ENCODE data around the gene ARHGAP15. TPM values are rescaled to one million over a fixed set of nuclear protein-coding genes. Genes with fewer than 3 reads are reported as not detected.

ARHGAP15 gene
- total and polyA plus RNA-seq, 7 experiments from 2014 or later: 164 to 311 (median 201) TPM

GRCh38 chr2:143718745-143719144 lies 589.5 kb downstream of the ARHGAP15 start:
- Histone ChIP-seq H3K36me3 (ENCODE audit: control insufficient read depth in 2 of 3, insufficient read depth in 3 of 3, low read length in 3 of 3) (peaks cover 0 to 4% (median 0%) of the 10 kb centered on the region in 3 experiments), H3K27ac (ENCODE audit: low read depth, low read length) (no peak overlapping the region), H3K4me1 (ENCODE audit: control insufficient read depth in 2 of 2, insufficient read depth in 2 of 2, low read length in 2 of 2) (no peaks in the 10 kb centered on the region), H3K4me3 (ENCODE audit: low read length) (no peak overlapping the region), H3K27me3 (ENCODE audit: control insufficient read depth in 2 of 2, insufficient read depth in 2 of 2, low read length in 2 of 2) (no peaks in the 10 kb centered on the region), H3K9me3 (ENCODE audit: control insufficient read depth in 2 of 3, low read length in 3 of 3) (no peaks in the 10 kb centered on the region)
- Mint-ChIP-seq H3K9me3 (peaks cover 0 to 4% (median 0%) of the 10 kb centered on the region in 11 donors), H3K4me3 (no peak overlapping the region), H3K27ac (peak overlapping the region in 5 of 9 donors; percentile 2 to 73 (median 26)), H3K36me3 (peaks cover 20 to 74% (median 46%) of the 10 kb centered on the region in 5 donors), H3K27me3 (no peaks in the 10 kb centered on the region), H3K4me1 (peaks cover 18 to 54% (median 41%) of the 10 kb centered on the region in 7 donors)
- ChIA-PET CTCF (no interaction called here), POLR2A (interaction anchor here (0.5 kb wide), 1 partner anchor 308 kb away, joined by 4 read pairs; no protein-coding TSS in a partner anchor)
- ATAC-seq: no peak
- intact Hi-C loops (cut with micrococcal nuclease): no loop called here
- DNase-seq: no peak

GRCh38 chr2:143719406-143719805 lies 590.2 kb downstream of the ARHGAP15 start:
- ATAC-seq (no peak), DNase-seq (no peak)
- ChIA-PET CTCF (no interaction called here), POLR2A (no interaction called here)
- Histone ChIP-seq H3K27me3 (ENCODE audit: control insufficient read depth in 2 of 2, insufficient read depth in 2 of 2, low read length in 2 of 2) (no peaks in the 10 kb centered on the region), H3K27ac (ENCODE audit: low read depth, low read length) (no peak overlapping the region), H3K9me3 (ENCODE audit: control insufficient read depth in 2 of 3, low read length in 3 of 3) (no peaks in the 10 kb centered on the region), H3K36me3 (ENCODE audit: control insufficient read depth in 2 of 3, insufficient read depth in 3 of 3, low read length in 3 of 3) (peaks cover 0 to 4% (median 0%) of the 10 kb centered on the region in 3 experiments), H3K4me1 (ENCODE audit: control insufficient read depth in 2 of 2, insufficient read depth in 2 of 2, low read length in 2 of 2) (no peaks in the 10 kb centered on the region), H3K4me3 (ENCODE audit: low read length) (no peak overlapping the region)
- intact Hi-C loops (cut with micrococcal nuclease): no loop called here
- H3K27ac Mint-ChIP-seq: peak overlapping the region in 4 of 9 donors; percentile 1 to 44 (median 26)
- H3K4me3 Mint-ChIP-seq: no peak overlapping the region
- peaks cover 18 to 60% (median 47%) of the 10 kb centered on the region in 7 donors for H3K4me1 Mint-ChIP-seq
- peaks cover 0 to 4% (median 0%) of the 10 kb centered on the region in 11 donors for H3K9me3 Mint-ChIP-seq
- H3K27me3 Mint-ChIP-seq: no peaks in the 10 kb centered on the region
- peaks cover 20 to 73% (median 45%) of the 10 kb centered on the region in 5 donors for H3K36me3 Mint-ChIP-seq

- H3K4me1 ChIP-seq (ENCODE audit: control insufficient read depth in 2 of 2, insufficient read depth in 2 of 2, low read length in 2 of 2): no peaks in the 10 kb centered on the region
- no peaks in the 10 kb centered on the region for H3K9me3 Mint-ChIP-seq
- no peak overlapping the region for H3K27ac ChIP-seq (ENCODE audit: low read depth, low read length)
- peak overlapping the region in 2 of 9 donors; percentile 11 to 40 for H3K27ac Mint-ChIP-seq
- H3K4me1 Mint-ChIP-seq: peaks cover 18 to 61% (median 47%) of the 10 kb centered on the region in 7 donors
- no peak overlapping the region for H3K4me3 ChIP-seq (ENCODE audit: low read length)
- H3K36me3 Mint-ChIP-seq: peaks cover 14 to 74% (median 39%) of the 10 kb centered on the region in 5 donors
- CTCF ChIA-PET: no interaction called here
- intact Hi-C loops (cut with micrococcal nuclease): no loop called here
- ATAC-seq (no peak), DNase-seq (no peak)
- no peaks in the 10 kb centered on the region for H3K9me3 ChIP-seq (ENCODE audit: control insufficient read depth in 2 of 3, low read length in 3 of 3)
- peaks cover 0 to 4% (median 0%) of the 10 kb centered on the region in 3 experiments for H3K36me3 ChIP-seq (ENCODE audit: control insufficient read depth in 2 of 3, insufficient read depth in 3 of 3, low read length in 3 of 3)
- H3K27me3 Mint-ChIP-seq: no peaks in the 10 kb centered on the region
- no peak overlapping the region for H3K4me3 Mint-ChIP-seq
- POLR2A ChIA-PET: no interaction called here
- no peaks in the 10 kb centered on the region for H3K27me3 ChIP-seq (ENCODE audit: control insufficient read depth in 2 of 2, insufficient read depth in 2 of 2, low read length in 2 of 2)
Observed at GRCh38 chr2:143720095-143720664, 591.0 kb downstream of the ARHGAP15 start.

- H3K4me1 ChIP-seq (ENCODE audit: control insufficient read depth in 2 of 2, insufficient read depth in 2 of 2, low read length in 2 of 2): peaks cover 0 to 12% of the 10 kb centered on the region in 2 donors
- ChIA-PET CTCF (no interaction called here), POLR2A (no interaction called here)
- H3K27me3 Mint-ChIP-seq: no peaks in the 10 kb centered on the region
- H3K36me3 Mint-ChIP-seq: peaks cover 0 to 58% (median 23%) of the 10 kb centered on the region in 5 donors
- peaks cover 0 to 6% (median 0%) of the 10 kb centered on the region in 3 experiments for H3K36me3 ChIP-seq (ENCODE audit: control insufficient read depth in 2 of 3, insufficient read depth in 3 of 3, low read length in 3 of 3)
- DNase-seq (no peak), ATAC-seq (no peak)
- H3K27ac ChIP-seq (ENCODE audit: low read depth, low read length): no peak overlapping the region
- H3K4me3 Mint-ChIP-seq: no peak overlapping the region
- H3K27ac Mint-ChIP-seq: peak overlapping the region in 3 of 9 donors; percentile 14 to 55 (median 45)
- no peaks in the 10 kb centered on the region for H3K9me3 ChIP-seq (ENCODE audit: control insufficient read depth in 2 of 3, low read length in 3 of 3)
- H3K9me3 Mint-ChIP-seq: no peaks in the 10 kb centered on the region
- H3K27me3 ChIP-seq (ENCODE audit: control insufficient read depth in 2 of 2, insufficient read depth in 2 of 2, low read length in 2 of 2): no peaks in the 10 kb centered on the region
- H3K4me3 ChIP-seq (ENCODE audit: low read length): no peak overlapping the region
- intact Hi-C loops (cut with micrococcal nuclease): no loop called here
- peaks cover 14 to 58% (median 35%) of the 10 kb centered on the region in 7 donors for H3K4me1 Mint-ChIP-seq
Observed at GRCh38 chr2:143725400-143725799, 596.2 kb downstream of the ARHGAP15 start.

GRCh38 chr2:143726151-143726845 lies 597.1 kb downstream of the ARHGAP15 start:
- POLR2A ChIA-PET: no interaction called here
- Histone ChIP-seq H3K4me1 (ENCODE audit: control insufficient read depth in 2 of 2, insufficient read depth in 2 of 2, low read length in 2 of 2) (peaks cover 0 to 12% of the 10 kb centered on the region in 2 donors), H3K9me3 (ENCODE audit: control insufficient read depth in 2 of 3, low read length in 3 of 3) (no peaks in the 10 kb centered on the region), H3K36me3 (ENCODE audit: control insufficient read depth in 2 of 3, insufficient read depth in 3 of 3, low read length in 3 of 3) (peaks cover 0 to 6% (median 0%) of the 10 kb centered on the region in 3 experiments), H3K4me3 (ENCODE audit: low read length) (no peak overlapping the region), H3K27me3 (ENCODE audit: control insufficient read depth in 2 of 2, insufficient read depth in 2 of 2, low read length in 2 of 2) (no peaks in the 10 kb centered on the region), H3K27ac (ENCODE audit: low read depth, low read length) (no peak overlapping the region)
- Mint-ChIP-seq H3K4me3 (no peak overlapping the region), H3K27me3 (no peaks in the 10 kb centered on the region), H3K4me1 (peaks cover 14 to 59% (median 37%) of the 10 kb centered on the region in 7 donors), H3K9me3 (no peaks in the 10 kb centered on the region), H3K27ac (peak overlapping the region in 1 of 9 donors; percentile 48), H3K36me3 (peaks cover under 1 to 55% (median 21%) of the 10 kb centered on the region in 5 donors)
- CTCF ChIA-PET: no interaction called here
- DNase-seq (no peak), ATAC-seq (no peak)
- intact Hi-C loops (cut with micrococcal nuclease): loop anchor here in 1 of 2 donors (2.0 kb wide), 1 partner anchor 15 kb away; no protein-coding TSS in a partner anchor

- no peaks in the 10 kb centered on the region for H3K9me3 Mint-ChIP-seq
- peak overlapping the region in 1 of 9 donors; percentile 28 for H3K27ac Mint-ChIP-seq
- Histone ChIP-seq H3K4me3 (ENCODE audit: low read length) (no peak overlapping the region), H3K27me3 (ENCODE audit: control insufficient read depth in 2 of 2, insufficient read depth in 2 of 2, low read length in 2 of 2) (no peaks in the 10 kb centered on the region), H3K27ac (ENCODE audit: low read depth, low read length) (no peak overlapping the region), H3K9me3 (ENCODE audit: control insufficient read depth in 2 of 3, low read length in 3 of 3) (no peaks in the 10 kb centered on the region), H3K4me1 (ENCODE audit: control insufficient read depth in 2 of 2, insufficient read depth in 2 of 2, low read length in 2 of 2) (peaks cover 0 to 12% of the 10 kb centered on the region in 2 donors), H3K36me3 (ENCODE audit: control insufficient read depth in 2 of 3, insufficient read depth in 3 of 3, low read length in 3 of 3) (peaks cover 0 to 8% (median 0%) of the 10 kb centered on the region in 3 experiments)
- DNase-seq (no peak), ATAC-seq (peak; percentile 39)
- H3K27me3 Mint-ChIP-seq: no peaks in the 10 kb centered on the region
- H3K4me3 Mint-ChIP-seq: no peak overlapping the region
- CTCF ChIA-PET: no interaction called here
- H3K4me1 Mint-ChIP-seq: peaks cover 14 to 52% (median 33%) of the 10 kb centered on the region in 7 donors
- intact Hi-C loops (cut with micrococcal nuclease): no loop called here
- H3K36me3 Mint-ChIP-seq: peaks cover 3 to 54% (median 18%) of the 10 kb centered on the region in 5 donors
- POLR2A ChIA-PET: no interaction called here
Observed at GRCh38 chr2:143728498-143728897, 599.3 kb downstream of the ARHGAP15 start.

Data from naive thymus-derived CD4-positive, alpha-beta T cell (primary cell).